Activated CD8-positive, alpha-beta memory T cell treated with anti-CD3 and anti-CD28 coated beads, Interleukin-2, amount 50 U/mL, for 24 hours (primary cell): ENCODE data around the gene THOP1.

ENCODE experiments used
- DNase-seq: peaks from one replicate; pipeline ENCODE4 v3.0.0-alpha.2; 2020; ENCODE audit errors: extremely low read depth

THOP1 gene

GRCh38 chr19:2854849-2855248, 69.5 kb downstream of the THOP1 start:
- DNase-seq = no peak

- DNase-seq = no peak
Observed at GRCh38 chr19:2856457-2857050, 71.3 kb downstream of the THOP1 start.

- DNase-seq = no peak
Observed at GRCh38 chr19:2858864-2859263, 73.6 kb downstream of the THOP1 start.

GRCh38 chr19:2863816-2864215, 78.5 kb downstream of the THOP1 start:
- DNase-seq = no peak
